HG02981 (cell line): ENCODE data around the gene ZNF48.

Experiments used
- ATAC-seq: cut with Tn5 transposase; IDR thresholded peaks from one replicate; pipeline ENCODE4 v1.9.1; 2021; ENCODE audit warnings: mild to moderate bottlenecking, moderate library complexity; ENCODE audit not compliant: unreplicated experiment

ZNF48 gene

GRCh38 chr16:30358577-30358936 lies 36.7 kb upstream of the ZNF48 start:
- ATAC-seq, result no peak

- ATAC-seq, result no peak
Measured at GRCh38 chr16:30358990-30359870, 36.0 kb upstream of the ZNF48 start.

GRCh38 chr16:30359871-30360170 lies 35.4 kb upstream of the ZNF48 start:
- ATAC-seq, result no peak

GRCh38 chr16:30361180-30361579 lies 34.0 kb upstream of the ZNF48 start:
- ATAC-seq, result no peak

- ATAC-seq, result no peak
Measured at GRCh38 chr16:30365200-30365599, 30.0 kb upstream of the ZNF48 start.

- ATAC-seq, result no peak
Measured at GRCh38 chr16:30366511-30366910, 28.7 kb upstream of the ZNF48 start.

GRCh38 chr16:30367349-30368009 lies 27.7 kb upstream of the ZNF48 start:
- ATAC-seq, result no peak

GRCh38 chr16:30368122-30368791 lies 27.0 kb upstream of the ZNF48 start:
- no peak for ATAC-seq

GRCh38 chr16:30368792-30369090 lies 26.5 kb upstream of the ZNF48 start:
- no peak for ATAC-seq

GRCh38 chr16:30369091-30369937 lies 25.9 kb upstream of the ZNF48 start:
- ATAC-seq, result no peak

GRCh38 chr16:30369938-30370455 lies 25.2 kb upstream of the ZNF48 start:
- ATAC-seq, result peak; percentile 12

GRCh38 chr16:30370456-30371247 lies 24.6 kb upstream of the ZNF48 start, which contains the start of gene TBC1D10B:
TSS of gene TBC1D10B (minus strand) at chr16:30370494. CDS start at chr16:30370183, 311 bp downstream.
- ATAC-seq, result peak; percentile 71

GRCh38 chr16:30371248-30371816 lies 23.9 kb upstream of the ZNF48 start:
- no peak for ATAC-seq

- ATAC-seq, result no peak
Measured at GRCh38 chr16:30372038-30372712, 23.0 kb upstream of the ZNF48 start.

GRCh38 chr16:30372725-30373124 lies 22.5 kb upstream of the ZNF48 start:
- ATAC-seq, result no peak

GRCh38 chr16:30374538-30374937 lies 20.7 kb upstream of the ZNF48 start, which contains the start of gene MYL11:
TSS of gene MYL11 (plus strand) at chr16:30374802. CDS start at chr16:30374858, 56 bp downstream.
- ATAC-seq, result no peak

- ATAC-seq, result no peak
Measured at GRCh38 chr16:30375864-30376263, 19.4 kb upstream of the ZNF48 start.

GRCh38 chr16:30376461-30376902 lies 18.7 kb upstream of the ZNF48 start:
- ATAC-seq, result no peak
